Activated B cell treated with CpG ODN at 0.5 μM for 24 hours (primary cell): Measurements from ENCODE around the gene FASN. TPM values are rescaled to one million over a fixed set of nuclear protein-coding genes. Genes with fewer than 3 reads are reported as not detected.

ENCODE experiments used
- ATAC-seq: fragments of 200-7000 bp; cut with Tn5 transposase; one replicate; pipeline ENCODE4 v1.10.0; 2021; ENCODE audit warnings: low read depth, mild to moderate bottlenecking, moderate library complexity
- CTCF ChIA-PET: fragments of 350-600 bp; sonication (Branson Sonifier 250); formaldehyde crosslinking; loops from one replicate; lab custom pipeline; 2021; ENCODE audit warnings: antibody characterized with exemption; lab: Charles Lee
- POLR2A ChIA-PET: fragments of 350-600 bp; sonication (Branson Sonifier 250); formaldehyde crosslinking; loops from one replicate; lab custom pipeline; 2021; ENCODE audit warnings: antibody characterized with exemption; lab: Charles Lee
- DNase-seq: peaks from one replicate; pipeline ENCODE4 v3.0.0; 2022
- H3K27ac Mint-ChIP-seq: one replicate; pipeline ENCODE4 v1.8.0; 2020; ENCODE audit warnings: mixed read lengths
- H3K27me3 Mint-ChIP-seq: one replicate; pipeline ENCODE4 v1.8.0; 2021; ENCODE audit warnings: mixed read lengths
- H3K36me3 Mint-ChIP-seq: one replicate; pipeline ENCODE4 v1.8.0; 2021; ENCODE audit warnings: low read depth, mixed read lengths
- H3K4me1 Mint-ChIP-seq: one replicate; pipeline ENCODE4 v1.8.0; 2021; ENCODE audit warnings: mixed read lengths
- H3K4me3 Mint-ChIP-seq: one replicate; pipeline ENCODE4 v1.8.0; 2020; ENCODE audit warnings: mild to moderate bottlenecking, mixed read lengths
- H3K9me3 Mint-ChIP-seq: one replicate; pipeline ENCODE4 v1.8.0; 2020; ENCODE audit warnings: mixed read lengths
- CTCF ChIP-seq: fragments of 200-600 bp; IDR thresholded peaks from one replicate; pipeline ENCODE4 v1.8.0; 2022; ENCODE audit warnings: antibody characterized with exemption, mild to moderate bottlenecking
- intact Hi-C: fragments of 100-400 bp; cut with micrococcal nuclease; formaldehyde crosslinking; loops from one replicate; pipeline ENCODE4 v1.15.1; 2024
- total RNA-seq: library from RNA; stranded (reverse); gene quantifications from 2 replicates; pipeline ENCODE4 v1.2.3, GENCODE V29; 2022

FASN gene
- total RNA-seq, 1 donor from 2014 or later: 121 TPM

- H3K27ac Mint-ChIP-seq: no peak overlapping the region
- intact Hi-C loops: no loop called here
- DNase-seq: no peak
Observed at GRCh38 chr17:82058230-82058854, 39.7 kb downstream of the FASN start.

GRCh38 chr17:82056729-82057621 lies 41.1 kb downstream of the FASN start:
- peaks cover 9% of the 10 kb centered on the region for H3K4me1 Mint-ChIP-seq
- H3K27ac Mint-ChIP-seq: no peak overlapping the region
- H3K36me3 Mint-ChIP-seq: peaks cover 50% of the 10 kb centered on the region
- ChIA-PET CTCF (no interaction called here), POLR2A (interaction anchor here (0.6 kb wide), 1 partner anchor 27 kb away, joined by 3 read pairs; no protein-coding TSS in a partner anchor)
- intact Hi-C loops: no loop called here
- TF ChIP-seq CTCF: no peak
- no peaks in the 10 kb centered on the region for H3K9me3 Mint-ChIP-seq
- DNase-seq (no peak), ATAC-seq (no peak)
- no peak overlapping the region for H3K4me3 Mint-ChIP-seq
- H3K27me3 Mint-ChIP-seq: no peaks in the 10 kb centered on the region

More at GRCh38 chr17:82058230-82058854, 39.7 kb downstream of the FASN start:
- CTCF ChIA-PET: no interaction called here
- TF ChIP-seq CTCF: no peak
- Mint-ChIP-seq H3K4me1 (peaks cover 2% of the 10 kb centered on the region), H3K27me3 (no peaks in the 10 kb centered on the region), H3K36me3 (peaks cover 54% of the 10 kb centered on the region), H3K4me3 (no peak overlapping the region), H3K9me3 (no peaks in the 10 kb centered on the region)
- POLR2A ChIA-PET: no interaction called here
- ATAC-seq: no peak

- ATAC-seq (no peak), DNase-seq (no peak)
- no peaks in the 10 kb centered on the region for H3K9me3 Mint-ChIP-seq
- ChIA-PET POLR2A (interaction anchor here (0.6 to 0.7 kb wide), 2 partner anchors 11 to 26 kb away, joined by 3 read pairs; no protein-coding TSS in a partner anchor), CTCF (no interaction called here)
- no peak overlapping the region for H3K27ac Mint-ChIP-seq
- H3K4me1 Mint-ChIP-seq: peaks cover 9% of the 10 kb centered on the region
- peaks cover 46% of the 10 kb centered on the region for H3K36me3 Mint-ChIP-seq
- H3K4me3 Mint-ChIP-seq: no peak overlapping the region
- TF ChIP-seq CTCF: no peak
- intact Hi-C loops: no loop called here
- no peaks in the 10 kb centered on the region for H3K27me3 Mint-ChIP-seq
Observed at GRCh38 chr17:82055965-82056728, 41.9 kb downstream of the FASN start.

GRCh38 chr17:82055023-82055964 lies 42.7 kb downstream of the FASN start:
- intact Hi-C loops: no loop called here
- DNase-seq: no peak
- Mint-ChIP-seq H3K27ac (no peak overlapping the region), H3K9me3 (no peaks in the 10 kb centered on the region), H3K36me3 (peaks cover 42% of the 10 kb centered on the region), H3K27me3 (no peaks in the 10 kb centered on the region), H3K4me1 (peaks cover 15% of the 10 kb centered on the region), H3K4me3 (no peak overlapping the region)
- no peak for ATAC-seq
- ChIA-PET POLR2A (interaction anchor here (0.7 to 1.5 kb wide), 3 partner anchors 9 to 11 kb away, joined by 3 to 7 read pairs (median 4); partner anchors contain the start of gene DUS1L), CTCF (no interaction called here)
- no peak for TF ChIP-seq CTCF
